ENCODE data around the gene KLHL20.
"Not testable (repeated sequence)": the region's sequence is repeated elsewhere in the genome, so short reads cannot be mapped to it uniquely, and the experiment has no call there.

Gene KLHL20

DNA sequence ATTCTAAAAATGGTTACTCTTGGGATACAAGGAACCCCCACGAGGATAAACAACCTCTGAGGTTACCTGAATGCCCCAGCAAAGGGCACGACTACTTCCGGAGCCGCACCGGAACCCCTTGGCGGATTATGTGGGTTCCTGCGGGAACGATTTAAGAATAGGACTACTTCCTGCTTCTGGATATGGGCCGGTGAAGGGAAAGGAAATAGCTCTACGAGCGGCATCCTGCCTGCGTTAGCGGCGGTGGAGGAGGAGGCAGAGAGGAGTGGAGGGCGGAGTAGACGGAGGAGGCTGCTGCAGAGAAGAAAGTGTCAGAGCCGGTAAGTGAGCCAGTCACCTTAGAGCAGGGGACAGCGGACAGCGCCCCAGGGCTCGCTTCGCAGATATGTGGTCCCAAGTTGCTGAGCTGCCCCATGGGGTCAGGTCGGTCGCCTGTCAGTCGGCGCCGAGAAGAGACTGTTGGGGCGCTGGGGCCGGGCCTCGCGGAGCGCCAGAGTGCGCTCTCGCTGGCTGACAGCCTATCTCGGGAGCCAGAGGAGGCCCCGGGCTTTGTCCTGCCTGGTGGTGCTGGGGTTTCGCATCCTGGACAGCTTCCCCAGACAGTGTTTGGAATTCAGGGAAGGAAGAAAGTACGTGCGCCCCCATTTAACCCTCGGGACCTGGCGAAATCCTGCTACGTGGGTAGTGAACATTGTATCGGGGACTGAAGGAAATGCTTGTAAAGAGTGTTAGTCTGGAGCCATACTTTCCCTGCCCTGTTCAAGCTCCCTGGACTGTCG lies at the start of gene KLHL20:
TSS of gene KLHL20 (plus strand) at position 223 of the 779 bp plus-strand sequence. CDS start 1,063 bp downstream, outside the sequence.
- DNase-seq = peak; percentile 89 to 97 (median 96)

DNA sequence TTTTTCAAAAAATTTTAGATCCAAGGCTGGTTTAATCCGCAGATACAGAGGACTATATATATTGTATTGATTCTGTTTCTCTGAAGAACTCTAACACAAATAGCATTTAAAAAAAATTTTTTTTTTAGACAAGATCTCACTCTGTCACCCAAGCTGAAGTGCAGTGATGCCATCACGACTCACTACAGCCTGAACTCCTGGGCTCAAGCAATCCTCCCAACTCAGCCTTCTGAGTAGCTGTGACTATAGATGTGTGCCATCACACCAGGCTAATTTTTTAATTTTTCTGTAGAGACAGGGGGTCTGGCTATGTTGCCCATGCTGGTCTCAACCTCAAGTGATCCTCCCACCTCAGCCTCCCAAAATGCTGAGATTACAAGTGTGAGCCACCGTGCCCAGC lies 48.1 kb upstream of the KLHL20 start:
- DNase-seq = no peak

DNA sequence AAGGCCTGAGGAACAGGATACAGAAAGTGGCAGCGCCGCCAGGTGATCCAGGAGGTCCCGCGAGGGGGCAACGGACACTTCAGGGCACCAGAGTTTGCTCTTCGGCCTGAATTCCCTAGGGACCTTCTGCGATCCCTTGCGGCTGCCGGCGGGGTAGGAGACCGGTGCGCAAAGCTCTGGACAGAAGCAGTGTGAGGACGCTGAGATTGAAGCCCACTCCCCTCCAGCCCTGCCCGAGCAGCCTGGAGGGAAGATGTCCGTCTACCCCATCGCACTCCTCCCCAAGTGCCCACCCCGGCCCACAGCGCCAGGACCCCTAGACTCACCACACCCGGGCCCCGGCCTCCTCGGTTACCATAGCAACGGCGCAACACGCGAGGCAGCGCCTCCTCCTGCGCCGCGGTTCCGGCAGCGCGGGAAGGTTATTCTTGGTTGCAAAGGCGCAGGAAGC lies 45.3 kb upstream of the KLHL20 start, which contains the start of gene ANKRD45:
TSS of gene ANKRD45 (minus strand) at position 361 of the 451 bp plus-strand sequence. CDS start 10,433 bp downstream, outside the sequence.
- DNase-seq = peak; percentile 20 to 91 (median 86)

GRCh38 chr1:173674496-173674895 lies 40.3 kb upstream of the KLHL20 start:
- not testable (repeated sequence) for DNase-seq

- DNase-seq = not testable (repeated sequence)
Observed at GRCh38 chr1:173680152-173680551, 34.6 kb upstream of the KLHL20 start.

DNA sequence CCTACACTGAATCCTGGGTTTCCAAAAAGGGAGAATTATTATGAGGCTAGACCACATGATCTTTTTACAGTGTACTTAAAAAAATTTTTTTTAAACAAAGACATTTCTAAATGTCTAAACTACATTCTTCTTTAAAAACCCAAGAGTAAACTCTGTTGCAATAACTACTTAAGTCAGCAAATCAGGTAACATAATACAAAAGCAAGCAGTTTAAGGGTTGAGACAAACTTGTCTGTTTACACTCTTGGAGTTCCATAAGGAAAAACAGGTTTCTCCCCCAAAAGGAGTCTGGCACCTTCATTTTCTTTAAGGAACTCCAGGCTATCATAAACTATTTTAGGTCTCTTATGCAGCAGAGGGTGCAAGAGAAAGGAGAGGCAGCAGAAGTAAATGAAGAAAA lies 32.6 kb upstream of the KLHL20 start:
- no peak for DNase-seq

DNA sequence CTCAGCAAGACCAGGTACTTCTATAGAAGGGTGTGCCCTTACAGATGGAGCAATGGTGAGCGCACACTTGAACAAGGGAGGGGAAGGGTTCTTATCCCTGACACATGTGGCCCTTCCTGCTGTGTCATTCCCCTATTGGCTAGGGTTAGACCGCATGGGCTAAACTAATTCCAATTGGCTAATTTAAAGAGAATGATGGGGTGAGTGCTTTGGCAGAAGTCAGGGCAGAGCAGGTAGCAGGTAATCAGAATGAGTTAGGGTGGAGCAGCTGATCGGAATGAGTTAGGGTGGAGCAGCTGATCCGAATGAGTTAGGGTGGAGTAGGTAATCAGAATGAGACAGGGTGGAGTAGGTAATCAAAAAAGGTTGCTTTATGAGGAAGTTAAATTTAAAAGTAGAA lies 30.9 kb upstream of the KLHL20 start:
- not testable (repeated sequence) for DNase-seq

- DNase-seq = not testable (repeated sequence)
Observed at GRCh38 chr1:173685121-173685520, 29.7 kb upstream of the KLHL20 start.

GRCh38 chr1:173688300-173688699 lies 26.5 kb upstream of the KLHL20 start:
- no peak for DNase-seq

GRCh38 chr1:173693238-173693637 lies 21.5 kb upstream of the KLHL20 start:
- no peak for DNase-seq

DNA sequence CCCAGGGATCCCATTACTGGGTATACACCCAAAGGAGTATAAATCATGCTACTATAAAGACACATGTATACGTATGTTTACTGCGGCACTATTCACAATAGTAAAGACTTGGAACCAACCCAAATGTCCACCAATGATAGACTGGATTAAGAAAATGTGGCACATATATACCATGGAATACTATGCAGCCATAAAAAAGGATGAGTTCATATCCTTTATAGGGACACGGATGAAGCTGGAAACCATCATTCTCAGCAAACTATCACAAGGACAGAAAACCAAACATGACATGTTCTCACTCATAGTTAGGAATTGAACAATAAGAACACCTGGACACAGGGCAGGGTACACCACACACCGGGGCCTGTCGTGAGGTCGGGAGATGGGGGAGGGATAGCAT lies 13.5 kb upstream of the KLHL20 start:
- not testable (repeated sequence) for DNase-seq

DNA sequence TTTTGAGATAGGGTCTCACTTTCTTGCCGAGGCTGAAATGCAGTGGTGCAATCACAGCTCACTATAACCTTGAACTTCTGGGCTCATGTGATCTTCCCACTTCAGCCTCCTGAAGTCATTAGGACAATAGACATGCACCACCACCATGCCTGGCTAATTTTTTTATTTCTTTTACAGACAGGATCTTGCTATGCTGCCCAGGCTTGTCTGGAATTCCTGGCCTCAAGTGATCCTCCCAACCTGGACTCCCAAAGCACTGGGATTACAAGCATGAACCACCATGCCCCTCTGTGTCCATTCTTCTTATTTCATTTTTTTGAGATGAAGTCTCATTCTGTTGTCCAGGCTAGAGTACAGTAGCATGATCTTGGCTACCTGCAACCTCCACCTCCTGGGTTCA lies 12.0 kb upstream of the KLHL20 start:
- DNase-seq = no peak

- DNase-seq = no peak
Observed at GRCh38 chr1:173705117-173705516, 9.7 kb upstream of the KLHL20 start.

DNA sequence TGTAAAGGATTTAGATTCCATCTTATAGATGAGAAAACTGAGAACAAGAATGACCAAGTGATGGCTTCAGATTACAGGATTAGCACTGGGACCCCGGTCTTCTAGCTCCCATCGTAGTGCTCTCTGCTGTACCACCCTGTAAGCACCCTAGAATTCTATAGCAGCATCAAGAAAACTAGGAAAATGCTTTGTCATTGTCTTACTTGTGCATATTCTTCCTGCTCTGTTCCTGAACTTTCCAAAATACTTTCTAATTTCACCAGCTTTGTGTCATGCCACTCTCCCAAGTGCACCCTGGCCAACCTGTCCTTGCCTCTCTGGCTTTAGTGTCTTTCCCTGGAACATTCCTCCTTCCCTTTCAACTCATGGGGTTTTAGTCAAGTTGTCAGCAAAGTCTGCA lies 6.0 kb upstream of the KLHL20 start:
- DNase-seq = no peak

- DNase-seq = no peak
Observed at GRCh38 chr1:173714441-173714758, 381 bp upstream of the KLHL20 start.

DNA sequence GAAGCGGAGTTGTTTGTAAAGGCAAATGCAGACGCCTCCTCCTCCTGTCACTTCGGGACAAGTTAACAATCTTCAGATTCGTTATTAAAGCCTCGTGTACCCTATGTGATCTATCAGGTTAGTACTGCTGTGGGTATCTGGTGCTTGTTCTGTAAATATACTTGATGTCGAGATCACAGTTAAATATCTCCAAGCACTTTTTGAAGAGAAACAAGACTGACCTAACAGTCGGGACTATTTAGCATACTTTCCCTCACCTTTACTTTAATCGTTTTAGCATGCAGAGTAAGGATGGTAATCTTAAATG lies 710 bp downstream of the KLHL20 start:
- DNase-seq = no peak

- DNase-seq = no peak
Observed at GRCh38 chr1:173717238-173717637, 2.5 kb downstream of the KLHL20 start.

GRCh38 chr1:173731331-173731730 lies 16.6 kb downstream of the KLHL20 start:
- not testable (repeated sequence) for DNase-seq

- no peak for DNase-seq
Observed at GRCh38 chr1:173733912-173734311, 19.1 kb downstream of the KLHL20 start.

GRCh38 chr1:173736104-173736503 lies 21.3 kb downstream of the KLHL20 start:
- DNase-seq = not testable (repeated sequence)

DNA sequence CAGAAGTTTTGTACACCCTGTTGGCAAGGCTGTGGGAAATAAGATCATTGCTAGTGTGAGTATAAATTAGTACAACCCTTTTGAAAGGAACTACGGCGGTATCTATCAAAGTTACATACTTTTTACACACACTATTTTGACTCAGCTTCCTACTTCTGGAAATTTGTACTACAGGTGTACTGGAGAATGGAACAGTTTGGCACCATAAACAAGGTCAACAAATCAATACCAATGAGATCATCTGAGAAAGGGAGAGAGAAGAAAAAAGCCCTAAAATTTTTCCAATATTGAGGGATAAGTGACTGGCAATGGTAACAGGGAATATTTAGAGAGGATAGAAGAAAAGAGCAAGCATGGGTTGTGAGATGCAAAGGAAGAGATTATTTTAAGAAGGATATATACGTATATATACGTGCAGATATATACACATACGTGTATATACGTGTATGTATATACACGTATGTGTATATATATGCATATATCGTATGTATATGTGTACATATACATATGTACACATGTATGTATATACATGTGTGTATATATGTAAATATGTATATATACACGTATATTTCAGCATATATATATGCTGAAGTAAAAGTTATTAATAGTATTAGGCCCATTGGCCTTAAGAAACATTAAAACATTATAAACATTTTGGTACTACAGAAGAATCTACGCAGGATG lies 27.6 kb downstream of the KLHL20 start:
- DNase-seq = no peak

DNA sequence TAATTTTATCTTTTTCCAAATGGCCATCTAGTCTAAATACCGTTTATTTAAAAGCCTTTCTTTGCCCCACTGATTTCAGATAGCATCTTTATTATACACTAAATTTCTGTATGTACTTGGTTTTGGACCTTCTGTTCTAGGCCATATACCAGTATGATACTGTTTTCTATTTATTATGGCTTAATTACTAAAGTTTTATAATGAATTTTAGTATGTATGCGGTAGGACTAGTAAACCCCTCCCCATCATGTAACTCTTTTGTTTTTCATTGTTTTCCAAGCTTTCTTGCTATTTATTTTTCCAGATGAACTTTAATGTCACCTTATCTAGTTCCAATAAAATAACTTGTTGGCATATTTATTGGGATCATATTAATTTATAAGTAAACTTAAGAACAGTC lies 29.9 kb downstream of the KLHL20 start:
- DNase-seq = no peak

DNA sequence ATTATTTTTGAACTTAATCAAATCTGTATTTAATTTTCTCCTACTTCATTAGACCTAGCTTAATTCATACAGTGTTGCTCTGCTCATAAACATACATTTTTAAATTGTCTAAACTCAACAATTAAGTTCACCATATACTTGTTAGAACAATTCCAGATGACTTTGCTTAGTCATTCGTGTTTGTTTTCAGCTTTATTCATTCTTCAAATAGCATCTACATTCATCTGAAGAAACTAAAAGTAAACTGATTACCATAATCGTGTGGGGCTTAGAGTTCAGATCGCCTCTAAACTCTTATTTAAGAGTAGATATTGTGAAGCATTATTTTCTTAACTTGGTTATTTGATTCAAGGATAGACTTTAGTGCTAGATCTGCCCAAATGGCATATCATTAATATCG lies 34.4 kb downstream of the KLHL20 start:
- DNase-seq = no peak

GRCh38 chr1:173753830-173754229 lies 39.0 kb downstream of the KLHL20 start:
- no peak for DNase-seq
